GM12878 (cell line): ENCODE measurements around the gene DHDDS. TPM values are rescaled to one million over a fixed set of nuclear protein-coding genes. Genes with fewer than 3 reads are reported as not detected.

Source experiments
- BHLHE40 ChIP-seq, 2 experiments: fragments of 450-650 bp in 1 of 2; IDR thresholded peaks; 2 replicates each; pipeline ENCODE4 v1.6.1; 2011 to 2017; ENCODE audit warnings: low read depth in 2 of 2, borderline replicate concordance in 1 of 2, improper control_type of control experiment in 1 of 2, low read length in 1 of 2, mild to moderate bottlenecking in 1 of 2
- CBFB ChIP-seq: IDR thresholded peaks from 2 replicates; pipeline ENCODE4 v1.6.1; 2016; ENCODE audit warnings: antibody characterized with exemption, low read depth
- CEBPB ChIP-seq, 2 experiments: fragments of 150-350 bp in 1 of 2; IDR thresholded peaks; 2 replicates each; pipeline ENCODE4 v1.6.1; 2012 to 2014; ENCODE audit warnings: low read depth in 2 of 2, low read length in 2 of 2, borderline replicate concordance in 1 of 2, inconsistent platforms in 1 of 2
- DPF2 ChIP-seq: fragments of 450-650 bp; IDR thresholded peaks from 2 replicates; pipeline ENCODE4 v1.6.1; 2017; ENCODE audit warnings: mild to moderate bottlenecking
- ESRRA ChIP-seq: IDR thresholded peaks from 2 replicates; pipeline ENCODE4 v1.6.1; 2012; ENCODE audit warnings: mild to moderate bottlenecking, low read length, improper control_type of control experiment
- FOS ChIP-seq: IDR thresholded peaks from 3 replicates; pipeline ENCODE4 v1.6.1; 2011; ENCODE audit warnings: borderline replicate concordance; ENCODE audit not compliant: insufficient read length; ENCODE audit errors: extremely low read depth
- FOXM1 ChIP-seq: IDR thresholded peaks from 2 replicates; pipeline ENCODE4 v1.6.1; 2012; ENCODE audit warnings: low read depth, mild to moderate bottlenecking, inconsistent platforms, low read length, moderate library complexity
- HDAC6 ChIP-seq: fragments of 200-600 bp; sonication (generic); IDR thresholded peaks from one replicate; pipeline ENCODE4 v1.8.0; 2017; ENCODE audit warnings: antibody characterized with exemption; ENCODE audit not compliant: unreplicated experiment
- IRF3 ChIP-seq: fragments of 450-650 bp; IDR thresholded peaks from 2 replicates; pipeline ENCODE4 v1.6.1; 2014; ENCODE audit warnings: mild to moderate bottlenecking
- MXI1 ChIP-seq: fragments of 150-350 bp; IDR thresholded peaks from 2 replicates; pipeline ENCODE4 v1.6.1; 2011; ENCODE audit warnings: low read depth, mild to moderate bottlenecking, inconsistent platforms, low read length, improper control_type of control experiment
- NBN ChIP-seq: fragments of 450-650 bp; IDR thresholded peaks from 2 replicates; pipeline ENCODE4 v1.6.1; 2016
- NRF1 ChIP-seq: conservative IDR thresholded peaks from 2 replicates; pipeline ENCODE4 v1.6.1; 2011; ENCODE audit warnings: mild to moderate bottlenecking, low read depth, low read length, improper control_type of control experiment
- PAX8 ChIP-seq: fragments of 450-650 bp; IDR thresholded peaks from 2 replicates; pipeline ENCODE4 v1.6.1; 2017; ENCODE audit warnings: mild to moderate bottlenecking, moderate library complexity
- PBX3 ChIP-seq: IDR thresholded peaks from 2 replicates; pipeline ENCODE4 v1.6.1; 2011; ENCODE audit warnings: mild to moderate bottlenecking, low read depth, low read length, moderate library complexity; ENCODE audit not compliant: insufficient replicate concordance
- PML ChIP-seq: IDR thresholded peaks from 2 replicates; pipeline ENCODE4 v1.6.1; 2012; ENCODE audit warnings: low read length, inconsistent platforms
- POLR2AphosphoS2 ChIP-seq: IDR thresholded peaks from 2 replicates; pipeline ENCODE4 v1.6.1; 2011; ENCODE audit warnings: low read depth, mild to moderate bottlenecking, low read length, improper control_type of control experiment, moderate library complexity
- RAD51 ChIP-seq: fragments of 450-650 bp; IDR thresholded peaks from 2 replicates; pipeline ENCODE4 v1.6.1; 2016; ENCODE audit warnings: moderate library complexity, mild to moderate bottlenecking, inconsistent platforms
- RCOR1 ChIP-seq: conservative IDR thresholded peaks from 2 replicates; pipeline ENCODE4 v1.6.1; 2012; ENCODE audit warnings: low read depth, low read length, improper control_type of control experiment
- RUNX3 ChIP-seq: IDR thresholded peaks from 2 replicates; pipeline ENCODE4 v1.6.1; 2012; ENCODE audit warnings: low read length, inconsistent platforms
- STAT1 ChIP-seq: fragments of 450-650 bp; conservative IDR thresholded peaks from 2 replicates; pipeline ENCODE4 v1.6.1; 2014; ENCODE audit warnings: antibody characterized with exemption, mild to moderate bottlenecking
- STAT3 ChIP-seq: IDR thresholded peaks from 2 replicates; pipeline ENCODE4 v1.6.1; 2011; ENCODE audit warnings: low read depth, low read length, improper control_type of control experiment
- WRNIP1 ChIP-seq: IDR thresholded peaks from 2 replicates; pipeline ENCODE4 v1.6.1; 2011; ENCODE audit warnings: low read depth, low read length, improper control_type of control experiment, borderline replicate concordance
- ZNF24 ChIP-seq: fragments of 450-650 bp; IDR thresholded peaks from 2 replicates; pipeline ENCODE4 v1.6.1; 2017; ENCODE audit warnings: antibody characterized with exemption, mild to moderate bottlenecking
- ZNF687 ChIP-seq: fragments of 450-650 bp; IDR thresholded peaks from 2 replicates; pipeline ENCODE4 v1.6.1; 2017; ENCODE audit warnings: mild to moderate bottlenecking, moderate library complexity
- polyA plus RNA-seq, 11 experiments: library from polyadenylated mRNA; depleted of rRNA in 4 of 11; unstranded in 6 of 11; stranded (reverse) in 5 of 11; fragments of >200 nt; fragmentation: Nextera tagmentation in 4 of 11; fragmentation: Illumina TruSeq in 1 of 11; extraction: Ambion mirVana in 4 of 11; extraction: Trizol in 1 of 11; gene quantifications; 1 replicate in 1 of 11; 2 replicates in 10 of 11; pipeline versions ENCODE4 v1.2.1 to v1.2.3, GENCODE V29; 2011 to 2016; ENCODE audit warnings: inconsistent platforms in 2 of 11, missing spikeins in 2 of 11, low read depth in 1 of 11
- total RNA-seq, 4 experiments: library from RNA; depleted of rRNA in 3 of 4; stranded (reverse); fragments of >200 nt in 3 of 4; fragmentation: Illumina TruSeq in 1 of 4; extraction: Trizol in 1 of 4; gene quantifications; 2 replicates each; pipeline versions ENCODE4 v1.2.1 to v1.2.3, GENCODE V29; 2013 to 2021

DHDDS gene
- total and polyA plus RNA-seq, 10 of the 15 experiments (the other 5 are each of a cell fraction or from before 2014, with no cell fraction given): 22.7 to 47.5 (median 36.4) TPM

GRCh38 chr1:26431979-26432695 lies at the start of gene DHDDS (continued):
- TF ChIP-seq IRF3 (no peak), PML (peak; percentile 88), RAD51 (peak; percentile 99), STAT3 (no peak), STAT1 (peak; percentile 85; the same call in 1 of the 2 replicates), FOS (no peak), POLR2AphosphoS2 (peak; percentile 82; the same call in 1 of the 2 replicates), RUNX3 (peak; percentile 41; the same call in 1 of the 2 replicates), FOXM1 (no peak), MXI1 (peak; percentile 98), BHLHE40 (IDR thresholded peaks at IDR 0.05; ENCODE audit: borderline replicate concordance in 1 of 2, low read depth in 2 of 2, low read length in 1 of 2) (peak; percentile 96 to 99), DPF2 (0 out of 2 replicates have a peak, but pooled peaks have one; percentile 28), RCOR1 (no peak), NRF1 (peak; percentile 86), CBFB (peak; percentile 39; the same call in 1 of the 2 replicates), ESRRA (no peak), PBX3 (no peak), ZNF687 (peak; percentile 93), NBN (peak; percentile 99), HDAC6 (no peak), PAX8 (peak; percentile 30; the same call in 1 of the 2 replicates), ZNF24 (no peak), WRNIP1 (no peak), CEBPB (IDR thresholded peaks at IDR 0.05; ENCODE audit: borderline replicate concordance in 1 of 2, low read depth in 2 of 2, low read length in 2 of 2) (no peak)
